D721Med (cell line): ENCODE results near the gene FHAD1.
"Not testable (repeated sequence)": the region's sequence is repeated elsewhere in the genome, so short reads cannot be mapped to it uniquely, and the experiment has no call there.

Experiments
- DNase-seq: peaks from one replicate; pipeline ENCODE4 v3.0.0; 2011; ENCODE audit warnings: low spot score; ENCODE audit not compliant: insufficient read length
- FAIRE-seq: peaks from 2 replicates; lab custom pipeline; 2011; peaks lifted over from hg19 to GRCh38; lab: Jason Lieb, UNC
- CTCF ChIP-seq: IDR thresholded peaks from 2 replicates; pipeline ENCODE4 v1.5.1; 2012; ENCODE audit warnings: mild to moderate bottlenecking, control low read depth; ENCODE audit not compliant: insufficient read depth; ENCODE audit errors: missing control alignments

The FHAD1 gene

GRCh38 chr1:15423355-15424077 lies 176.5 kb downstream of the FHAD1 start:
- no peak for TF ChIP-seq CTCF
- no peak for DNase-seq
- FAIRE-seq, result no peak

- no peak for TF ChIP-seq CTCF
- DNase-seq (no peak), FAIRE-seq (no peak)
Measured at GRCh38 chr1:15424146-15424667, 177.2 kb downstream of the FHAD1 start.

- no peak for TF ChIP-seq CTCF
- no peak for FAIRE-seq
- DNase-seq, result no peak
Measured at GRCh38 chr1:15424981-15425380, 178.0 kb downstream of the FHAD1 start.

GRCh38 chr1:15425521-15425920 lies 178.5 kb downstream of the FHAD1 start:
- no peak for DNase-seq
- no peak for TF ChIP-seq CTCF
- FAIRE-seq, result no peak

- no peak for FAIRE-seq
- no peak for TF ChIP-seq CTCF
- DNase-seq, result no peak
Measured at GRCh38 chr1:15425958-15426357, 178.9 kb downstream of the FHAD1 start.

GRCh38 chr1:15426492-15427279 lies 179.7 kb downstream of the FHAD1 start:
- DNase-seq (no peak), FAIRE-seq (no peak)
- TF ChIP-seq CTCF, result no peak

GRCh38 chr1:15427280-15427666 lies 180.2 kb downstream of the FHAD1 start:
- TF ChIP-seq CTCF, result no peak
- FAIRE-seq, result no peak
- no peak for DNase-seq

GRCh38 chr1:15428252-15428651 lies 181.2 kb downstream of the FHAD1 start:
- not testable (repeated sequence) for DNase-seq, FAIRE-seq
